PC-3 (cell line): ENCODE data around the gene LDB1. TPM values are rescaled to one million over a fixed set of nuclear protein-coding genes. Genes with fewer than 3 reads are reported as not detected.
A peak's percentile ranks its signal among the peaks of the same experiment; 100 is the strongest.

Source experiments
- ATAC-seq: fragments of 200-7000 bp; cut with Tn5 transposase; 2 replicates; pipeline ENCODE4 v1.9.1; 2020; ENCODE audit warnings: mild to moderate bottlenecking, moderate library complexity
- BruUV-seq: library from RNA; stranded (reverse); fragments of 400-500 nt; replicated peaks from 2 replicates; lab custom pipeline; 2021; lab: Mats Ljungman, UMichigan
- CTCF ChIA-PET: fragments of 300-600 bp; sonication (Branson Sonifier 250); formaldehyde crosslinking; loops from one replicate; lab custom pipeline; 2022; ENCODE audit warnings: antibody characterized with exemption; lab: Charles Lee
- POLR2A ChIA-PET: fragments of 300-600 bp; sonication (Branson Sonifier 250); formaldehyde crosslinking; loops from one replicate; lab custom pipeline; 2022; ENCODE audit warnings: antibody characterized with exemption; ENCODE audit not compliant: unreplicated experiment; lab: Charles Lee
- DNase-seq: peaks from one replicate; pipeline ENCODE4 v3.0.0-alpha.2; 2015
- H2AFZ ChIP-seq: fragments of 300-600 bp; sonication (generic); 2 replicates; pipeline ENCODE4 v1.6.0; 2016; ENCODE audit warnings: antibody characterized with exemption, low read length
- H3F3A ChIP-seq: fragments of 300-600 bp; sonication (generic); one replicate; pipeline ENCODE4 v1.6.0; 2017; ENCODE audit warnings: antibody characterized with exemption, low read length, control low read depth, mild to moderate bottlenecking; ENCODE audit not compliant: unreplicated experiment
- H3K27ac ChIP-seq: fragments of 300-600 bp; sonication (generic); 2 replicates; pipeline ENCODE4 v1.5.1; 2016; ENCODE audit warnings: mild to moderate bottlenecking, low read length
- H3K27me3 ChIP-seq: fragments of 300-600 bp; sonication (generic); 2 replicates; pipeline ENCODE4 v1.6.1; 2016; ENCODE audit warnings: low read length, mixed read lengths
- H3K36me3 ChIP-seq: fragments of 300-600 bp; sonication (generic); 2 replicates; pipeline ENCODE4 v1.6.1; 2016; ENCODE audit warnings: low read depth, mixed run types, low read length, mixed read lengths
- H3K4me1 ChIP-seq: fragments of 300-600 bp; sonication (generic); 2 replicates; pipeline ENCODE4 v1.5.1; 2016; ENCODE audit warnings: low read length; ENCODE audit not compliant: insufficient read depth
- H3K4me2 ChIP-seq: fragments of 300-600 bp; sonication (generic); 2 replicates; pipeline ENCODE4 v1.6.0; 2016; ENCODE audit warnings: low read length
- H3K4me3 ChIP-seq: fragments of 300-600 bp; sonication (generic); 2 replicates; pipeline ENCODE4 v1.5.1; 2016; ENCODE audit warnings: mild to moderate bottlenecking, low read length, mixed read lengths
- H3K79me2 ChIP-seq: fragments of 300-600 bp; sonication (generic); 2 replicates; pipeline ENCODE4 v1.6.1; 2017; ENCODE audit warnings: low read length, mixed read lengths
- H3K9ac ChIP-seq: fragments of 300-600 bp; sonication (generic); 2 replicates; pipeline ENCODE4 v1.6.0; 2016; ENCODE audit warnings: mild to moderate bottlenecking, low read length
- H3K9me2 ChIP-seq: fragments of 300-600 bp; sonication (generic); replicated peaks from 2 replicates; pipeline ENCODE4 v1.6.1; 2016; ENCODE audit warnings: mixed run types, low read length, mixed read lengths
- H3K9me3 ChIP-seq: fragments of 300-600 bp; sonication (generic); 2 replicates; pipeline ENCODE4 v1.6.1; 2016; ENCODE audit warnings: low read length, mixed read lengths
- H4K20me1 ChIP-seq: fragments of 300-600 bp; sonication (generic); 2 replicates; pipeline ENCODE4 v1.6.1; 2016; ENCODE audit warnings: low read length, mixed read lengths
- EZH2 ChIP-seq: fragments of 300-600 bp; sonication (generic); IDR thresholded peaks from one replicate; pipeline ENCODE4 v1.6.1; 2017; ENCODE audit warnings: antibody characterized with exemption, mild to moderate bottlenecking, low read length; ENCODE audit not compliant: unreplicated experiment
- EZH2phosphoT487 ChIP-seq: fragments of 300-600 bp; sonication (generic); IDR thresholded peaks from 2 replicates; pipeline ENCODE4 v1.6.1; 2018; ENCODE audit warnings: mild to moderate bottlenecking, antibody characterized with exemption, low read length, borderline replicate concordance
- intact Hi-C: fragments of 100-400 bp; cut with micrococcal nuclease; formaldehyde crosslinking; loops from 2 replicates; pipeline ENCODE4 v1.9.0; 2023
- total RNA-seq: library from RNA; depleted of rRNA; stranded (reverse); fragments of >200 nt; gene quantifications from 2 replicates; pipeline ENCODE4 v1.2.3, GENCODE V29; 2014
- TF ChIP-seq, protein P1 (sequence below): fragments of 300-600 bp; sonication (generic); conservative IDR thresholded peaks from 2 replicates; pipeline ENCODE4 v1.5.1; 2017; ENCODE audit warnings: antibody characterized with exemption, low read depth, mild to moderate bottlenecking, low read length

LDB1 gene
- total RNA-seq, 1 experiment from 2014 or later: 34.2 TPM

- CTCF ChIA-PET: no interaction called here
- peaks cover 21% of the 10 kb centered on the region for H3K4me1 ChIP-seq
- BruUV-seq: TSS peak; percentile 98
- H3K27ac ChIP-seq: peak overlapping the region; percentile 90
- no peaks in the 10 kb centered on the region for H3K9me2 ChIP-seq
- H3K79me2 ChIP-seq: peaks cover 58% of the 10 kb centered on the region
- peaks cover 20% of the 10 kb centered on the region for H3K36me3 ChIP-seq
- peaks cover 46% of the 10 kb centered on the region for H4K20me1 ChIP-seq
- H3K9me3 ChIP-seq: no peaks in the 10 kb centered on the region
- DNase-seq (peak; percentile 74), ATAC-seq (peak; percentile 35)
- no peaks in the 10 kb centered on the region for H3K27me3 ChIP-seq
- TF ChIP-seq EZH2 (no peak), EZH2phosphoT487 (no peak)
- TF ChIP-seq, protein P1, sequence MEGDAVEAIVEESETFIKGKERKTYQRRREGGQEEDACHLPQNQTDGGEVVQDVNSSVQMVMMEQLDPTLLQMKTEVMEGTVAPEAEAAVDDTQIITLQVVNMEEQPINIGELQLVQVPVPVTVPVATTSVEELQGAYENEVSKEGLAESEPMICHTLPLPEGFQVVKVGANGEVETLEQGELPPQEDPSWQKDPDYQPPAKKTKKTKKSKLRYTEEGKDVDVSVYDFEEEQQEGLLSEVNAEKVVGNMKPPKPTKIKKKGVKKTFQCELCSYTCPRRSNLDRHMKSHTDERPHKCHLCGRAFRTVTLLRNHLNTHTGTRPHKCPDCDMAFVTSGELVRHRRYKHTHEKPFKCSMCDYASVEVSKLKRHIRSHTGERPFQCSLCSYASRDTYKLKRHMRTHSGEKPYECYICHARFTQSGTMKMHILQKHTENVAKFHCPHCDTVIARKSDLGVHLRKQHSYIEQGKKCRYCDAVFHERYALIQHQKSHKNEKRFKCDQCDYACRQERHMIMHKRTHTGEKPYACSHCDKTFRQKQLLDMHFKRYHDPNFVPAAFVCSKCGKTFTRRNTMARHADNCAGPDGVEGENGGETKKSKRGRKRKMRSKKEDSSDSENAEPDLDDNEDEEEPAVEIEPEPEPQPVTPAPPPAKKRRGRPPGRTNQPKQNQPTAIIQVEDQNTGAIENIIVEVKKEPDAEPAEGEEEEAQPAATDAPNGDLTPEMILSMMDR: no peak
- POLR2A ChIA-PET: no interaction called here
- H3K9ac ChIP-seq: peak overlapping the region; percentile 100
- intact Hi-C loops: loop anchor here (2.0 kb wide), 1 partner anchor 15 kb away; no protein-coding TSS in a partner anchor
- H3K4me3 ChIP-seq: peak overlapping the region; percentile 89
- peak overlapping the region; percentile 97 for H3K4me2 ChIP-seq
- 0 out of 2 replicates have a peak overlapping the region, but pooled peaks have one; percentile 24 for H2AFZ ChIP-seq
- no peaks in the 10 kb centered on the region for H3F3A ChIP-seq
Measured at GRCh38 chr10:102133373-102134195, 13.4 kb upstream of the LDB1 start.

GRCh38 chr10:102132563-102133372 lies 12.6 kb upstream of the LDB1 start, which contains the start of gene PPRC1:
PPRC1 (plus strand) TSS chr10:102133040; CDS start chr10:102133069, 29 bp downstream.
- H3K27ac ChIP-seq: peak within 1 kb of the TSS; percentile 90
- CTCF ChIA-PET: no interaction called here
- DNase-seq: peak; percentile 94
- H3K27me3 ChIP-seq: no peaks in the 10 kb centered on the region
- peak within 1 kb of the TSS; percentile 97 for H3K4me2 ChIP-seq
- H4K20me1 ChIP-seq: peaks cover 37% of the 10 kb centered on the region
- peak within 1 kb of the TSS; percentile 100 for H3K9ac ChIP-seq
- peaks cover 12% of the 10 kb centered on the region for H3K36me3 ChIP-seq
- H3K4me3 ChIP-seq: peak within 1 kb of the TSS; percentile 89
- intact Hi-C loops: loop anchor here (1.0 to 2.0 kb wide), 2 partner anchors 14 to 20 kb away; partner anchors contain the start of gene NOLC1
- TF ChIP-seq, protein P1: peak; percentile 86
- TF ChIP-seq EZH2: no peak
- BruUV-seq: no TSS peak
- H3K9me3 ChIP-seq: no peaks in the 10 kb centered on the region
- POLR2A ChIA-PET: no interaction called here
- H3F3A ChIP-seq: no peaks in the 10 kb centered on the region
- peak; percentile 92 for ATAC-seq
- peak within 1 kb of the TSS; percentile 88 for H2AFZ ChIP-seq
- no peaks in the 10 kb centered on the region for H3K9me2 ChIP-seq
- H3K79me2 ChIP-seq: peaks cover 49% of the 10 kb centered on the region
- peaks cover 21% of the 10 kb centered on the region for H3K4me1 ChIP-seq
